CD4-positive, alpha-beta T cell (primary cell): Measurements from ENCODE around the gene FBXO30. TPM values are rescaled to one million over a fixed set of nuclear protein-coding genes. Genes with fewer than 3 reads are reported as not detected.
A peak's percentile ranks its signal among the peaks of the same experiment; 100 is the strongest.

Source experiments
- ATAC-seq: fragments of 200-7000 bp; cut with Tn5 transposase; one replicate; pipeline ENCODE4 v1.10.0; 2022; ENCODE audit warnings: mild to moderate bottlenecking; ENCODE audit not compliant: poor library complexity
- CTCF ChIA-PET: fragments of 350-600 bp; sonication (Branson Sonifier 250); formaldehyde crosslinking; loops from one replicate; lab custom pipeline; 2021; ENCODE audit warnings: antibody characterized with exemption, inconsistent platforms; lab: Charles Lee
- POLR2A ChIA-PET: fragments of 350-600 bp; sonication (Branson Sonifier 250); formaldehyde crosslinking; loops from one replicate; lab custom pipeline; 2021; ENCODE audit warnings: antibody characterized with exemption, inconsistent platforms; lab: Charles Lee
- DNase-seq, 14 experiments: peaks; one replicate each; pipeline ENCODE4 v3.0.0-alpha.2; 2013 to 2020; ENCODE audit warnings: mixed read lengths in 2 of 14
- H3K27ac ChIP-seq, 2 donors: one replicate each; pipeline versions ENCODE4 v1.5.1 to v1.7.0; 2013; ENCODE audit warnings: low read length in 2 of 2, low read depth in 1 of 2, mild to moderate bottlenecking in 1 of 2
- H3K27me3 ChIP-seq, 2 experiments: 1 replicate in 1 of 2; 2 replicates in 1 of 2; pipeline versions ENCODE4 v1.6.1 to v1.7.0; 2013; ENCODE audit warnings: low read length in 2 of 2, control low read depth in 1 of 2, mild to moderate bottlenecking in 1 of 2, moderate library complexity in 1 of 2; ENCODE audit not compliant: insufficient read depth in 2 of 2, control insufficient read depth in 1 of 2
- H3K36me3 ChIP-seq: one replicate; pipeline ENCODE4 v1.6.1; 2013; ENCODE audit warnings: low read length, control low read depth; ENCODE audit not compliant: insufficient read depth
- H3K4me1 ChIP-seq: one replicate; pipeline ENCODE4 v1.6.1; 2013; ENCODE audit warnings: low read length, control low read depth; ENCODE audit not compliant: insufficient read depth
- H3K4me3 ChIP-seq: one replicate; pipeline ENCODE4 v1.5.1; 2013; ENCODE audit warnings: mild to moderate bottlenecking, low read length, moderate library complexity
- H3K9me3 ChIP-seq, 2 experiments: 1 replicate in 1 of 2; 2 replicates in 1 of 2; pipeline versions ENCODE4 v1.6.1 to v1.7.0; 2013; ENCODE audit warnings: low read length in 2 of 2, mild to moderate bottlenecking in 2 of 2, control low read depth in 1 of 2, moderate library complexity in 1 of 2; ENCODE audit not compliant: control insufficient read depth in 1 of 2, insufficient read depth in 1 of 2
- H3K27ac Mint-ChIP-seq: one replicate; pipeline ENCODE4 v1.8.0; 2020; ENCODE audit warnings: mixed read lengths
- H3K27me3 Mint-ChIP-seq: one replicate; pipeline ENCODE4 v1.8.0; 2021; ENCODE audit warnings: mixed read lengths
- H3K36me3 Mint-ChIP-seq: one replicate; pipeline ENCODE4 v1.8.0; 2021; ENCODE audit warnings: low read depth, mixed read lengths
- H3K4me1 Mint-ChIP-seq: one replicate; pipeline ENCODE4 v1.8.0; 2021; ENCODE audit warnings: low read depth, mixed read lengths
- H3K4me3 Mint-ChIP-seq: one replicate; pipeline ENCODE4 v1.8.0; 2020; ENCODE audit warnings: mild to moderate bottlenecking, mixed read lengths
- H3K9me3 Mint-ChIP-seq: one replicate; pipeline ENCODE4 v1.8.0; 2020; ENCODE audit warnings: mixed read lengths
- intact Hi-C, 2 experiments: fragments of 100-400 bp; cut with DNase I in 1 of 2; cut with micrococcal nuclease in 1 of 2; formaldehyde crosslinking; loops; one replicate each; pipeline versions ENCODE4 v1.15.1 to v1.9.0; 2023 to 2025; cut with DNase I, micrococcal nuclease
- total RNA-seq, 174 experiments: library from RNA in 2 of 174; stranded (reverse) in 2 of 174; gene quantifications; one replicate each; pipeline ENCODE4 v1.2.3 and lab custom pipeline; 2021 to 2026
- TF ChIP-seq, protein P1 (sequence below): fragments of 200-600 bp; IDR thresholded peaks from one replicate; pipeline ENCODE4 v1.8.0; 2022; ENCODE audit warnings: antibody characterized with exemption, mild to moderate bottlenecking

FBXO30 gene
- total RNA-seq, 2 experiments from 2014 or later, result 1.3 to 1.4 TPM

DNA sequence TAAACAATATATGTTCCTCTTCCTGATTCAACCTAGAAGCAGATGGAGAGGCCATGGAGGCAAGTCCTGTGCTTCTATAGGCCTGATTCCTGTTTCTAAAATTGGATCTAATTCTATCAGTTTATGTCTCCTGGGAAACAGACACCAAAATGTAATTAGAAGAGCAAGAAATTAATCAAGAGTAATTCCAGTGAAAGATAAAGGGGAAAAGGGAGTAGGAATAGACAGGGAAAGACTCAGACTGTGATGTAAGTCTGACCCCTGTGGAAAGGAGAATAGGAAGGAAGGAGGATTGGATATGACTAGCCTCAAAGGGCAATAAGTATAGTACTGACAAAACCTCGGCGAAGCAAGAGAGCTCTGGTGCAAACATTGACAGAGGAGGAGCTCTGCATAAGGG, 33.9 kb upstream of the FBXO30 start:
- Histone ChIP-seq H3K36me3 (no peaks in the 10 kb centered on the region), H3K9me3 (no peaks in the 10 kb centered on the region), H3K27me3 (no peaks in the 10 kb centered on the region), H3K4me1 (no peaks in the 10 kb centered on the region), H3K4me3 (no peak overlapping the region), H3K27ac (no peak overlapping the region)
- TF ChIP-seq, protein P1, sequence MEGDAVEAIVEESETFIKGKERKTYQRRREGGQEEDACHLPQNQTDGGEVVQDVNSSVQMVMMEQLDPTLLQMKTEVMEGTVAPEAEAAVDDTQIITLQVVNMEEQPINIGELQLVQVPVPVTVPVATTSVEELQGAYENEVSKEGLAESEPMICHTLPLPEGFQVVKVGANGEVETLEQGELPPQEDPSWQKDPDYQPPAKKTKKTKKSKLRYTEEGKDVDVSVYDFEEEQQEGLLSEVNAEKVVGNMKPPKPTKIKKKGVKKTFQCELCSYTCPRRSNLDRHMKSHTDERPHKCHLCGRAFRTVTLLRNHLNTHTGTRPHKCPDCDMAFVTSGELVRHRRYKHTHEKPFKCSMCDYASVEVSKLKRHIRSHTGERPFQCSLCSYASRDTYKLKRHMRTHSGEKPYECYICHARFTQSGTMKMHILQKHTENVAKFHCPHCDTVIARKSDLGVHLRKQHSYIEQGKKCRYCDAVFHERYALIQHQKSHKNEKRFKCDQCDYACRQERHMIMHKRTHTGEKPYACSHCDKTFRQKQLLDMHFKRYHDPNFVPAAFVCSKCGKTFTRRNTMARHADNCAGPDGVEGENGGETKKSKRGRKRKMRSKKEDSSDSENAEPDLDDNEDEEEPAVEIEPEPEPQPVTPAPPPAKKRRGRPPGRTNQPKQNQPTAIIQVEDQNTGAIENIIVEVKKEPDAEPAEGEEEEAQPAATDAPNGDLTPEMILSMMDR, result no peak
- Mint-ChIP-seq H3K9me3 (no peaks in the 10 kb centered on the region), H3K27ac (no peak overlapping the region), H3K4me1 (no peaks in the 10 kb centered on the region), H3K27me3 (no peaks in the 10 kb centered on the region), H3K36me3 (peaks cover 5% of the 10 kb centered on the region), H3K4me3 (no peak overlapping the region)
- POLR2A ChIA-PET, result no interaction called here
- ATAC-seq, result no peak
- intact Hi-C loops, result no loop called here
- CTCF ChIA-PET, result interaction anchor here (0.5 kb wide), 1 partner anchor 46 kb away, joined by 3 read pairs; no protein-coding TSS in a partner anchor
- no peak for DNase-seq

DNA sequence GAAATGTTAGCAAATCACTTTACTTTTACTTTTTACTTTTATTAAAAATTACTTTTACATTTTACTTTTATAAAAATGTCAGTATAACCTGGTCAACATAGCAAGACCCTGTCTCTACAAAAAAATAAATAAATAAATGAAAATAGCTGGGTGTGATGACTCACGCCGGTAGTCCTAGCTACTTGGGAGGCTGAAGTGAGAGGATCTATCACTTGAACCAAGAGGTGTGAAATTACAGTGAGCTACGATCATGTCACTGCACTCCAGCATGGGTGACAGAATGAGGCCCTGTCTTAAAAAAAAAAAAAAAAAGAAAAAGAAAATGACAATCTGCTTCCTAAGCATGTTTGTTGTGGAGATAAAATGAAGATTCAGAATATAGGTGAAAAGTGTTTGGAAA, 31.0 kb upstream of the FBXO30 start:
- no peaks in the 10 kb centered on the region for H3K4me1 Mint-ChIP-seq
- no peaks in the 10 kb centered on the region for H3K9me3 ChIP-seq
- no peaks in the 10 kb centered on the region for H3K4me1 ChIP-seq
- no peaks in the 10 kb centered on the region for H3K27me3 Mint-ChIP-seq
- no peaks in the 10 kb centered on the region for H3K36me3 Mint-ChIP-seq
- no peak overlapping the region for H3K27ac Mint-ChIP-seq
- no peak overlapping the region for H3K4me3 Mint-ChIP-seq
- no peaks in the 10 kb centered on the region for H3K27me3 ChIP-seq
- H3K27ac ChIP-seq, result no peak overlapping the region
- no peak for ATAC-seq
- H3K36me3 ChIP-seq, result no peaks in the 10 kb centered on the region
- H3K4me3 ChIP-seq, result no peak overlapping the region
- CTCF ChIA-PET, result no interaction called here
- peak in 1 of 14 experiments; percentile 55 for DNase-seq
- POLR2A ChIA-PET, result no interaction called here
- intact Hi-C loops, result no loop called here
- H3K9me3 Mint-ChIP-seq, result no peaks in the 10 kb centered on the region
- TF ChIP-seq, protein P1, result no peak

DNA sequence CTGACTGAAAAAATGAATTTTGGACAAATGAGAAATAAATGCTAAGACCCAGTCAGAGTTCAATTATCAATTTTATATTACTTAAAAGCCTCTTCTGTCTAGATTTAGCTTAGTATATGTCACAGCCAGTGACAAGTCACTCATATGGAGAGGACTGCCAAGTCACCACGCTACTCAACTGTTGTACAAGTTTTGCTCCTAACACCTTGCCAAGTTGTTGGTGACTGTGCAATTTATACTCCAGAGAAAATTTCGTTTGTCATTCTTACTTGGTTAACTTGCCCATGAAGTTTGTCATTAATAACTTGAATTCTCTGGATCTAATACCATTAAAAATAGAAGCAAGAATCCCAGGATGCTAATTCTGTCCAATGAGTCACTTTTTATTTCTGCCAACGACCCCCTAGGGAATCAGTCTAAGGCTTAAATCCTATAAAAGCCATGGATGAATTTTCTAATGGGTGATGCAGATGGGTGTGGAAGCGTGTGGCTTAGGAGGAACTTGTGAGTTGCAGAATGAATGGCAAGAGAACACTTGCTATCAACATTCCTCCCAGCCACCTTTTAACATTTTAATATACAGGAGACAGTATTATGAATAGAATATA, 30.4 kb upstream of the FBXO30 start:
- no peaks in the 10 kb centered on the region for H3K9me3 ChIP-seq
- no peaks in the 10 kb centered on the region for H3K27me3 ChIP-seq
- Mint-ChIP-seq H3K9me3 (no peaks in the 10 kb centered on the region), H3K36me3 (no peaks in the 10 kb centered on the region), H3K4me1 (no peaks in the 10 kb centered on the region), H3K27me3 (no peaks in the 10 kb centered on the region), H3K4me3 (no peak overlapping the region), H3K27ac (no peak overlapping the region)
- DNase-seq (no peak), ATAC-seq (no peak)
- H3K36me3 ChIP-seq, result no peaks in the 10 kb centered on the region
- H3K4me1 ChIP-seq, result no peaks in the 10 kb centered on the region
- ChIA-PET POLR2A (no interaction called here), CTCF (no interaction called here)
- no peak overlapping the region for H3K27ac ChIP-seq
- TF ChIP-seq, protein P1, result no peak
- intact Hi-C loops, result no loop called here
- H3K4me3 ChIP-seq, result no peak overlapping the region
